Endothelial cell of umbilical vein (primary cell): ENCODE measurements around the gene GIMAP7. TPM values are rescaled to one million over a fixed set of nuclear protein-coding genes. Genes with fewer than 3 reads are reported as not detected.

Experiments used
- BruUV-seq: library from RNA; stranded (reverse); fragments of 400-500 nt; replicated peaks from 2 replicates; lab custom pipeline; 2021; lab: Mats Ljungman, UMichigan
- CTCF ChIA-PET: fragments of 300-600, 350-600 bp; sonication (Branson Sonifier 250); formaldehyde crosslinking; loops from one replicate; lab custom pipeline; 2021; ENCODE audit warnings: antibody characterized with exemption, inconsistent platforms; lab: Charles Lee
- POLR2A ChIA-PET: fragments of 300-600, 350-600 bp; sonication (Branson Sonifier 250); formaldehyde crosslinking; loops from one replicate; lab custom pipeline; 2021; ENCODE audit warnings: antibody characterized with exemption, inconsistent platforms; lab: Charles Lee
- DNase-seq: peaks from one replicate; pipeline ENCODE4 v3.0.0-alpha.2; 2011; ENCODE audit warnings: low read depth, low spot score
- FAIRE-seq: peaks from 2 replicates; lab custom pipeline; 2011; peaks lifted over from hg19 to GRCh38; lab: Jason Lieb, UNC
- H2AFZ ChIP-seq: 2 replicates; pipeline ENCODE4 v1.6.0; 2012; ENCODE audit warnings: low read depth, low read length, control low read depth, inconsistent platforms
- H3K27ac ChIP-seq: 2 replicates; pipeline ENCODE4 v1.5.1; 2011; ENCODE audit warnings: low read depth, mild to moderate bottlenecking, control low read depth, low read length, moderate library complexity; ENCODE audit not compliant: insufficient read depth
- H3K27me3 ChIP-seq, 2 experiments: 2 replicates each; pipeline versions ENCODE4 v1.6.0 to v1.6.1; 2011; ENCODE audit warnings: low read length in 2 of 2, mixed read lengths in 1 of 2; ENCODE audit not compliant: control insufficient read depth in 2 of 2, insufficient read depth in 2 of 2
- H3K36me3 ChIP-seq, 2 experiments: 2 replicates in 1 of 2; 3 replicates in 1 of 2; pipeline ENCODE4 v1.5.1; 2011; ENCODE audit warnings: low read length in 2 of 2, mild to moderate bottlenecking in 1 of 2, moderate library complexity in 1 of 2; ENCODE audit not compliant: control insufficient read depth in 2 of 2, insufficient read depth in 2 of 2; ENCODE audit errors: extremely low read depth in 1 of 2
- H3K4me1 ChIP-seq: 3 replicates; pipeline ENCODE4 v1.5.1; 2011; ENCODE audit warnings: mild to moderate bottlenecking, low read length; ENCODE audit not compliant: control insufficient read depth, insufficient read depth; ENCODE audit errors: extremely low read depth
- H3K4me2 ChIP-seq: 2 replicates; pipeline ENCODE4 v1.6.1; 2011; ENCODE audit warnings: low read length, control low read depth, mixed read lengths; ENCODE audit not compliant: insufficient read depth
- H3K4me3 ChIP-seq, 3 experiments: fragments of 200-600 bp in 1 of 3; sonication (generic), shearing (Covaris generic) in 1 of 3; replicated peaks in 1 of 3; 2 replicates each; pipeline ENCODE4 v1.5.1; 2011 to 2016; ENCODE audit warnings: control low read depth in 3 of 3, low read length in 3 of 3, mild to moderate bottlenecking in 2 of 3, inconsistent platforms in 1 of 3, low read depth in 1 of 3, moderate library complexity in 1 of 3; ENCODE audit not compliant: insufficient read depth in 1 of 3
- H3K79me2 ChIP-seq: 2 replicates; pipeline ENCODE4 v1.6.0; 2012; ENCODE audit warnings: low read length, inconsistent platforms; ENCODE audit not compliant: control insufficient read depth, insufficient read depth
- H3K9ac ChIP-seq: replicated peaks from 2 replicates; pipeline ENCODE3; 2011; ENCODE audit warnings: low read length, control low read depth; ENCODE audit not compliant: insufficient read depth; ENCODE audit errors: extremely low read depth
- H3K9me1 ChIP-seq: replicated peaks from 3 replicates; pipeline ENCODE4 v1.6.0; 2011; ENCODE audit warnings: mild to moderate bottlenecking, low read length; ENCODE audit not compliant: control insufficient read depth, insufficient read depth; ENCODE audit errors: extremely low read depth
- H3K9me3 ChIP-seq: replicated peaks from 2 replicates; pipeline ENCODE4 v1.5.1; 2012; ENCODE audit warnings: low read length, inconsistent platforms; ENCODE audit not compliant: control insufficient read depth, insufficient read depth
- H4K20me1 ChIP-seq: replicated peaks from 2 replicates; pipeline ENCODE3; 2011; ENCODE audit warnings: mild to moderate bottlenecking, low read length; ENCODE audit not compliant: control insufficient read depth, insufficient read depth; ENCODE audit errors: extremely low read depth
- CTCF ChIP-seq, 2 donors: IDR thresholded peaks; 1 replicate in 1 of 2; 2 replicates in 1 of 2; pipeline ENCODE4 v1.5.1; 2011; ENCODE audit warnings: low read length in 2 of 2, mild to moderate bottlenecking in 2 of 2, moderate library complexity in 2 of 2, control low read depth in 1 of 2, inconsistent platforms in 1 of 2, low read depth in 1 of 2; ENCODE audit not compliant: insufficient read depth in 1 of 2; ENCODE audit errors: extremely low read depth in 1 of 2
- EZH2 ChIP-seq: IDR thresholded peaks from 2 replicates; pipeline ENCODE4 v1.6.1; 2012; ENCODE audit warnings: borderline replicate concordance, low read depth, mild to moderate bottlenecking, moderate library complexity, low read length, inconsistent platforms; ENCODE audit not compliant: severe bottlenecking
- FOS ChIP-seq: IDR thresholded peaks from 2 replicates; pipeline ENCODE4 v1.6.1; 2011; ENCODE audit warnings: mild to moderate bottlenecking, low read length, moderate library complexity, borderline replicate concordance; ENCODE audit not compliant: insufficient read depth
- GATA2 ChIP-seq: IDR thresholded peaks from 2 replicates; pipeline ENCODE4 v1.7.0; 2011; ENCODE audit warnings: low read depth, mild to moderate bottlenecking, moderate library complexity, mixed read lengths, low read length; ENCODE audit not compliant: insufficient read length, insufficient read depth
- JUN ChIP-seq: IDR thresholded peaks from 2 replicates; pipeline ENCODE4 v1.6.1; 2011; ENCODE audit warnings: borderline replicate concordance, low read depth; ENCODE audit not compliant: insufficient read length, insufficient read depth
- MYC ChIP-seq: IDR thresholded peaks from one replicate; pipeline ENCODE4 v1.6.1; 2011; ENCODE audit warnings: mild to moderate bottlenecking, low read depth, low read length
- POLR2A ChIP-seq: IDR thresholded peaks from 2 replicates; pipeline ENCODE4 v1.6.1; 2012; ENCODE audit warnings: low read depth, mild to moderate bottlenecking, control low read depth, low read length
- POLR2AphosphoS5 ChIP-seq: IDR thresholded peaks from 2 replicates; pipeline ENCODE4 v1.6.1; 2012; ENCODE audit warnings: low read depth, mild to moderate bottlenecking, control low read depth, low read length, moderate library complexity; ENCODE audit not compliant: insufficient read depth
- dilution Hi-C: fragments of 300-500 bp; cut with MboI; formaldehyde crosslinking; loops from one replicate; pipeline ENCODE4 v1.15.0; 2019; ENCODE audit warnings: low sequenced_read_pairs; ENCODE audit not compliant: extremely low pct_ligation_motif_present
- intact Hi-C: fragments of 100-400 bp; cut with micrococcal nuclease; formaldehyde crosslinking; loops from one replicate; pipeline ENCODE4 v1.10.0; 2022
- polyA plus RNA-seq, 4 experiments: library from polyadenylated mRNA; depleted of rRNA in 3 of 4; stranded (reverse) in 3 of 4; unstranded in 1 of 4; fragments of >200 nt; gene quantifications; 2 replicates each; pipeline versions ENCODE4 v1.2.1 to v1.2.3, GENCODE V29; 2011 to 2012; ENCODE audit warnings: missing spikeins in 1 of 4
- total RNA-seq: library from RNA; stranded (reverse); gene quantifications from 2 replicates; pipeline ENCODE4 v1.2.3, GENCODE V29; 2021
- TF ChIP-seq, protein P1 (sequence below): IDR thresholded peaks from 2 replicates; pipeline ENCODE4 v1.6.1; 2011; ENCODE audit not compliant: insufficient read depth, insufficient read length

Gene GIMAP7
- total and polyA plus RNA-seq, 2 donors (not counting 3 experiments of a cell fraction or from before 2014, with no cell fraction given): 42.4 to 43.4 TPM

DNA sequence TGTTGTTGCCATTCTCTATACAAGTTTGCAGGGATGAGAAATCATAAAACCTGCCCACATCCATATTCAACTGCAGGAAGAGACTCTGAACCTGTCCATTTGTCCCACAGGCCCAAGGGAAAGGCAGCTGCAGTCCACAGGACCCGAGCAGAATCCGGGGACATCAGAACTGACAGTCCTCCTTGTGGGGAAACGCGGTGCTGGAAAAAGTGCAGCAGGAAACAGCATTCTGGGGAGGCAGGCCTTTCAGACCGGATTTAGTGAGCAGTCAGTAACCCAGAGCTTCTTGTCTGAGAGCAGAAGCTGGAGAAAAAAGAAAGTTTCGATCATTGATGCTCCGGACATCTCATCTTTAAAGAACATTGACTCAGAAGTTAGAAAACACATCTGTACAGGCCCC lies 40.8 kb upstream of the GIMAP7 start:
- FAIRE-seq: no peak

More for the DNA sequence above, 40.8 kb upstream of the GIMAP7 start:
- no peak overlapping the region for H3K27ac ChIP-seq
- no peak for DNase-seq
- no peaks in the 10 kb centered on the region for H3K27me3 ChIP-seq
- intact Hi-C loops (no loop called here), dilution Hi-C loops (no loop called here)
- no peaks in the 10 kb centered on the region for H3K9me1 ChIP-seq
- peaks cover 10% of the 10 kb centered on the region for H3K79me2 ChIP-seq
- ChIA-PET CTCF (interaction anchor here (1.3 kb wide), 1 partner anchor 9 kb away, joined by 3 read pairs; no protein-coding TSS in a partner anchor), POLR2A (no interaction called here)
- H3K4me3 ChIP-seq: no peak overlapping the region
- peaks cover 24 to 66% of the 10 kb centered on the region in 2 experiments for H3K36me3 ChIP-seq
- H3K9ac ChIP-seq: no peak overlapping the region
- H3K4me2 ChIP-seq: no peak overlapping the region
- peaks cover 5% of the 10 kb centered on the region for H3K4me1 ChIP-seq
- H2AFZ ChIP-seq: no peak overlapping the region
- no peaks in the 10 kb centered on the region for H3K9me3 ChIP-seq
- no TSS peak for BruUV-seq
- TF ChIP-seq JUN: no peak
- TF ChIP-seq GATA2: no peak
- no peak for TF ChIP-seq EZH2
- TF ChIP-seq FOS: no peak
- no peak for TF ChIP-seq POLR2AphosphoS5
- no peak for TF ChIP-seq CTCF (IDR thresholded peaks at IDR 0.05; ENCODE audit: extremely low read depth in 1 of 2, insufficient read depth in 1 of 2, low read depth in 1 of 2, low read length in 2 of 2)
- TF ChIP-seq, protein P1, sequence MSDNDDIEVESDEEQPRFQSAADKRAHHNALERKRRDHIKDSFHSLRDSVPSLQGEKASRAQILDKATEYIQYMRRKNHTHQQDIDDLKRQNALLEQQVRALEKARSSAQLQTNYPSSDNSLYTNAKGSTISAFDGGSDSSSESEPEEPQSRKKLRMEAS: no peak
- no peak for TF ChIP-seq POLR2A
- no peak for TF ChIP-seq MYC
- H4K20me1 ChIP-seq: no peaks in the 10 kb centered on the region
